Central memory CD4-positive, alpha-beta T cell (primary cell): ENCODE measurements around the gene HVCN1.
A peak's percentile ranks its signal among the peaks of the same experiment; 100 is the strongest.

Experiments used
- DNase-seq: peaks from one replicate; pipeline ENCODE4 v3.0.0; 2022

The HVCN1 gene

DNA sequence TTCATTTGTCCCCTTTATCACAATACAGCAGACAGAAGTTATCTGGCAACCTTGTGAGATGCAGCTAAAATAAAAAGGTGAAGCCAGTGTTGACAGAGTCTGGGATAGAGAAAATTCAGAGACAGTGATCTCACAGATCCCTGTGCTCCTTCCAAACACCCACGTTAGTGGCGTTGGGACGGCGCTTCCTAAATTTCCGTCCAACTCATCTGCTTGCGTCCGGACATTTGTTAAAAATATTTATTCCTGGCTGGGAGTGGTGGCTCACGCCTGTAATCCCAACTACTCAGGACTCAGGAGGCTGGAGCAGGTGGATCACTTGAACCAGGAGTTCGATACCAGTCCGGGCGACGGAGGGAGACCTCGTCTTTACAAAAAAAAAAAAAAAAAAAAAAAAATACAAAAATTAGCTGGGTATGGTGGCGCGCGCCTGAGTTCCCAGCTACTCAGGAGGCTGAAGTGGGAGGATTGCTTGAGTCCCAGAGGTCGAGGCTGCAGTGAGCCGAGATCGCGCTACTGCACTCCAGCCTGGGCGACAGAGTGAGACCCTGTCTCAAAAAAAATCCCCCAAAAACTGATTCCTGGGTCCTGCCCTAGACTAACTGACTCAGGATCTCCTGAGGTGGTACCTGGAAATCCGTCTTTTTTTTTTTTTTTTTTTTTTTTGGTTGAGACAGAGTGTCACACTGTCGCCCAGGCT, 75.7 kb downstream of the HVCN1 start:
- no peak for DNase-seq

DNA sequence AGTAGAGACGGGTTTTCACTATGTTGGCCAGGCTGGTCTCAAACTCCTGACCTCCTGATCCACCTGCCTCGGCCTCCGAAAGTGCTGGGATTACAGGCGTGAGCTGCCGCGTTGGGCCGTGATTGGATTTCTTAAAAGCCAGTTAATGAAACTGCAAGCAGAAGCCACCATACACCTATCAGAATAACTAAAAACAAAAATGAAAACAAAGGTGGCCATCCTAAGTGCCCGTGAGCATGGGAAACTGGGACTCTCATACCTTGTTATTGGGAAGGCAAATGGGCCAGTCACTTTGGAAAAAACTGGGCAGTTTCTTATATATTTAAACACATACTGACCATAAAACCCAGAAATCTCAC, 82.7 kb downstream of the HVCN1 start:
- no peak for DNase-seq

DNA sequence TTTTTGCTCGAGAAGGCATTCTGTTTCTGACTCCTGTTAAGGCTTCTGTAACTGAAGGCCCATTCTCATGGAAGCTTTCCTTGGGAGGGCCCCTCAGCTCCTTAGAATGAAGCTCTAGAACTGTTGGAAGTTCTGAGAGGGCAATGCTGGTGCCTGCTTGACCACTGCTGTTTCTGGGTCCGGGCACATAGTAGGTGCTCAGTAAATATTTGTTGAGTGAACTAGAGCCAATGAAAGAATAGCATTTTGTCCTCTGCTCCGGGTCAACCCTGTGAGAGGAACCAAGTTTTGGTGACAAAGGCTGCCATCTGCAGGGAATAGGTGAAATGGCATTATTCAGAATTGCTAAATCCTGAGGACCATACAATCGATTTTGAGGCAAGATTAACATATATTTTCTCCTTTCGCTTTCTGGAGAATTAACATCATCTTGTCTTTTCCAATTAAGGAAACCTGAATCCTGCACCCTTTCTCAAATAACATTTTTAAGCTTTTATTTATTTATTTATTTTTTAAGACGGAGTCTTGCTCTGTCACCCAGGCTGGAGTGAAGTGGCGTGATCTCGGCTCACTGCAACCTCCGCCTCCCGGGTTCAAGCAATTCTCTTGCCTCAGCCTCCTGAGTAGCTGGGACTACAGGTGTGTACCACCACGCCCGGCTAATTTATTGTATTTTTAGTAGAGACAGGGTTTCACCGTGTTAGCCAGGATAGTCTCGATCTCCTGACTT, 86.7 kb downstream of the HVCN1 start:
- DNase-seq: peak; percentile 60

DNA sequence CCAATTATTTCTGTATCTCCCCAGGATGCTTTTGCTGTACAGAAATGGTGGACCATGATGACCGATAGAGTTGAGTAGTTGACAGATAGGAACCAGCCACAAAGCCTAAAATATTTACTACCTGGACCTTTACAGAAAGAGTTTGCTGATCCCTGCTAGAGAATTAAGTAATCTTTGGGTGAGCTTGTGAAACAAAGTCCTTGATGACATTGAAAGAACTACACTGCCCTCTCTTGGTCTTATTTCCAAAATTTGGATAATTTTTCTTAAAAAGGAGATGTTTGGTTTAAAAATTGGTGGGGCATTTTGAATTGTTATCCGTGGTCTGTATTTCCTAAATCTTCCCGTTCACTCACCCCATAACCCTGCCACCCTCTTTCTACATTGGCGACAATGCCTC, 88.7 kb downstream of the HVCN1 start:
- peak; percentile 45 for DNase-seq

DNA sequence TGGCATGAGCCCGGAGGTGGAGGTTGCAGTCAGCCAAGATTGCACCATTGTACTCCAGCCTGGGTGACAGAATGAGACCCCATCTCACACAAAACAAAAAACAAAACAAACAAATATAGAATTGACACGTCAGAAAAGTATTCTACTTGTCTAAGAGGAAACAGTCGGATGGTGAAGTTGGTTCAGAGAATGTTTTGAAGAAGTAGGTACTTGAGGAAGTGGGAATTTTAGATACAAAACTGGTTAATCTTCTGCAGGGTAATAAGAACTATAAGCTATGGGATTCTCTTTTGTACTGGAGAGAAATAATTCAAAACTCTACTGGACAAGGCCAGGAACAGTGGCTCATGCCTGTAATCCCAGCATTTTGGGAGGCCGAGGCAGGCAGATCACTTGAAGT, 89.6 kb downstream of the HVCN1 start:
- DNase-seq: no peak
